HG03571 (cell line): ENCODE results near the gene ERN1.

Source experiments
- ATAC-seq: cut with Tn5 transposase; IDR thresholded peaks from one replicate; pipeline ENCODE4 v1.9.1; 2021; ENCODE audit not compliant: unreplicated experiment

Gene ERN1

GRCh38 chr17:64111831-64112230, 18.1 kb downstream of the ERN1 start:
- no peak for ATAC-seq

- no peak for ATAC-seq
These were observed 19.4 kb downstream of the ERN1 start for GRCh38 chr17:64110379-64111152.

- ATAC-seq = no peak
These were observed 20.5 kb downstream of the ERN1 start for GRCh38 chr17:64109400-64109799.

GRCh38 chr17:64107500-64108236, 22.3 kb downstream of the ERN1 start:
- ATAC-seq = no peak

GRCh38 chr17:64106918-64107317, 23.0 kb downstream of the ERN1 start:
- no peak for ATAC-seq

GRCh38 chr17:64103391-64104364, 26.3 kb downstream of the ERN1 start:
- no peak for ATAC-seq

GRCh38 chr17:64102627-64103390, 27.1 kb downstream of the ERN1 start:
- ATAC-seq = no peak

- no peak for ATAC-seq
These were observed 30.4 kb downstream of the ERN1 start for GRCh38 chr17:64099543-64099942.

GRCh38 chr17:64097196-64097936, 32.6 kb downstream of the ERN1 start:
- ATAC-seq = no peak

GRCh38 chr17:64096037-64096436, 33.9 kb downstream of the ERN1 start:
- ATAC-seq = no peak

- ATAC-seq = no peak
These were observed 34.6 kb downstream of the ERN1 start for GRCh38 chr17:64095144-64095882.

- no peak for ATAC-seq
These were observed 35.5 kb downstream of the ERN1 start for GRCh38 chr17:64094412-64094811.

- ATAC-seq = no peak
These were observed 36.9 kb downstream of the ERN1 start for GRCh38 chr17:64092952-64093451.

- ATAC-seq = no peak
These were observed 37.8 kb downstream of the ERN1 start for GRCh38 chr17:64092113-64092512.

- no peak for ATAC-seq
These were observed 38.4 kb downstream of the ERN1 start for GRCh38 chr17:64091571-64091970.

GRCh38 chr17:64091116-64091515, 38.8 kb downstream of the ERN1 start:
- no peak for ATAC-seq

- ATAC-seq = no peak
These were observed 39.8 kb downstream of the ERN1 start for GRCh38 chr17:64090144-64090543.

GRCh38 chr17:64087252-64088005, 42.5 kb downstream of the ERN1 start:
- no peak for ATAC-seq
